Glomerular endothelial cell (primary cell): ENCODE measurements around the gene HS6ST2. TPM values are rescaled to one million over a fixed set of nuclear protein-coding genes. Genes with fewer than 3 reads are reported as not detected.

Experiments used
- DNase-seq: peaks from one replicate; pipeline ENCODE4 v3.0.0-alpha.2; 2011; ENCODE audit warnings: low read depth, low spot score; ENCODE audit errors: extremely low read depth
- total RNA-seq: library from RNA; depleted of rRNA; stranded (reverse); fragments of >200 nt; gene quantifications from 2 replicates; pipeline ENCODE4 v1.2.3, GENCODE V29; 2015

The HS6ST2 gene
- total RNA-seq, 1 donor from 2014 or later = 0.82 TPM

DNA sequence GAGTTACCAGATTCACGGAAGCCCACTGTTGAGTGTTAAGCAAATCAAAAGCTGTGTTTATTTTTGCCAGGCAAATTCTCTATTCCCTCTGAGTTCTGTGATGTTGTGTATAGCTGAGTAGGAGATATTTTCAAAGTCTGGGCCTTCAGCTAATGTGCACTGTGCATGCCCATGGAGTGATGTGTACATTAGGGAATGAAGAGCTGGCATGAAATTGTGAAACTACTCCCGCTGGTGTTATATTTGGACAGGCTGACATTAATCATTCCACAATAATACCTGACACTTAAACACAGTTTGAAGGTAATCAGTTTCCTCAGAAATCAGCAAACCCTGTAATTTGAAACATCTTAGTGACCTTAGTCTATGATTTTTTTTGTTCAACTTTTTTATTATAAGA, 381.5 kb downstream of the HS6ST2 start:
- DNase-seq = no peak

Other genes with a start within 250 kb of the HS6ST2 start
- not detected in 2 replicates for gene USP26, start 138.5 kb upstream of the HS6ST2 start, total RNA-seq